ENCODE data around the gene FAM25G.

GRCh38 chr10:47447209-47447608 is 44.3 kb downstream of the FAM25G start:
- TF ChIP-seq CTCF (IDR thresholded peaks at IDR 0.05; ENCODE audit: borderline replicate concordance, extremely low read depth, low read length, poor library complexity, severe bottlenecking): no peak
- no peak for TF ChIP-seq EZH2 (IDR thresholded peaks at IDR 0.05; ENCODE audit: borderline replicate concordance, low read depth, low read length, severe bottlenecking)
